ENCODE data around the gene ARHGAP35. TPM values are rescaled to one million over a fixed set of nuclear protein-coding genes. Genes with fewer than 3 reads are reported as not detected.

Gene ARHGAP35
- polyA plus RNA-seq (2013): 22.3 and 23.6 TPM in 2 replicates

- Histone ChIP-seq H2BK5ac (ENCODE audit: low read depth, low read length, poor library complexity) (peak within 1 kb of the TSS; percentile 87), H4K12ac (ENCODE audit: low read depth, low read length) (peak within 1 kb of the TSS; percentile 79), H3K14ac (ENCODE audit: low read length) (peak within 1 kb of the TSS; percentile 90), H3K9me3 (ENCODE audit: insufficient read depth, low read depth, low read length) (no peaks in the 10 kb centered on the region), H2BK120ac (ENCODE audit: insufficient read depth, low read length, poor library complexity) (peak within 1 kb of the TSS; percentile 84), H4K8ac (ENCODE audit: low read depth, low read length) (peak within 1 kb of the TSS; percentile 86), H2AFZ (ENCODE audit: insufficient read depth, low read length, poor library complexity) (peak within 1 kb of the TSS; percentile 71), H3K27ac (ENCODE audit: low read depth, low read length) (peak within 1 kb of the TSS; percentile 97), H2AK5ac (ENCODE audit: low read length) (no peak within 1 kb of the TSS), H3K79me2 (ENCODE audit: control insufficient read depth, insufficient read depth, low read length, poor library complexity) (peaks cover 12% of the 10 kb centered on the region), H3K4ac (ENCODE audit: low read depth, low read length) (peak within 1 kb of the TSS; percentile 85), H3K79me1 (ENCODE audit: low read length) (peaks cover 11% of the 10 kb centered on the region), H3K4me1 (ENCODE audit: control insufficient read depth in 1 of 2, insufficient read depth in 2 of 2, low read length in 2 of 2) (peaks cover 10 to 22% of the 10 kb centered on the region in 2 experiments), H2BK12ac (ENCODE audit: low read length) (peak within 1 kb of the TSS; percentile 48), H4K91ac (ENCODE audit: low read depth, low read length) (peak within 1 kb of the TSS; percentile 84), H3K18ac (ENCODE audit: low read length) (peak within 1 kb of the TSS; percentile 91), H3K4me2 (ENCODE audit: low read length) (peak within 1 kb of the TSS; percentile 93), H3K4me3 (ENCODE audit: low read depth, low read length) (peak within 1 kb of the TSS; percentile 89), H3K9ac (ENCODE audit: low read length) (peak within 1 kb of the TSS; percentile 95), H3K36me3 (ENCODE audit: control insufficient read depth in 1 of 2, insufficient read depth in 2 of 2, low read length in 2 of 2) (no peaks in the 10 kb centered on the region), H3K27me3 (ENCODE audit: insufficient read depth, low read length) (no peaks in the 10 kb centered on the region), H3K23ac (ENCODE audit: low read length) (no peak within 1 kb of the TSS)
- no CpG with 5 or more reads among the region's 91 CpGs for WGBS (ENCODE audit: extremely low coverage, insufficient coverage, insufficient read length)
- peak in 1 of 2 donors; percentile 28 for DNase-seq
Measured at GRCh38 chr19:46860846-46861690, at the start of gene ARHGAP35. Gene ARHGAP35 (plus strand): TSS chr19:46860997. CDS start chr19:46918676, 57,679 bp downstream.

- Histone ChIP-seq H3K27me3 (ENCODE audit: insufficient read depth, low read length) (no peaks in the 10 kb centered on the region), H2BK120ac (ENCODE audit: insufficient read depth, low read length, poor library complexity) (no peak overlapping the region), H4K12ac (ENCODE audit: low read depth, low read length) (no peak overlapping the region), H2BK12ac (ENCODE audit: low read length) (no peak overlapping the region), H3K27ac (ENCODE audit: low read depth, low read length) (no peak overlapping the region), H3K4me2 (ENCODE audit: low read length) (no peak overlapping the region), H3K79me2 (ENCODE audit: control insufficient read depth, insufficient read depth, low read length, poor library complexity) (no peaks in the 10 kb centered on the region), H3K23ac (ENCODE audit: low read length) (no peak overlapping the region), H4K8ac (ENCODE audit: low read depth, low read length) (no peak overlapping the region), H2AK5ac (ENCODE audit: low read length) (no peak overlapping the region), H3K36me3 (ENCODE audit: control insufficient read depth in 1 of 2, insufficient read depth in 2 of 2, low read length in 2 of 2) (no peaks in the 10 kb centered on the region), H3K18ac (ENCODE audit: low read length) (no peak overlapping the region), H3K9ac (ENCODE audit: low read length) (no peak overlapping the region), H2AFZ (ENCODE audit: insufficient read depth, low read length, poor library complexity) (no peak overlapping the region), H3K14ac (ENCODE audit: low read length) (no peak overlapping the region), H3K4ac (ENCODE audit: low read depth, low read length) (no peak overlapping the region), H3K4me3 (ENCODE audit: low read depth, low read length) (no peak overlapping the region), H3K4me1 (ENCODE audit: control insufficient read depth in 1 of 2, insufficient read depth in 2 of 2, low read length in 2 of 2) (no peaks in the 10 kb centered on the region), H4K91ac (ENCODE audit: low read depth, low read length) (no peak overlapping the region), H2BK5ac (ENCODE audit: low read depth, low read length, poor library complexity) (no peak overlapping the region), H3K9me3 (ENCODE audit: insufficient read depth, low read depth, low read length) (peaks cover 2% of the 10 kb centered on the region), H3K79me1 (ENCODE audit: low read length) (no peaks in the 10 kb centered on the region)
- no CpG with 5 or more reads among the region's 24 CpGs for WGBS (ENCODE audit: extremely low coverage, insufficient coverage, insufficient read length)
- no peak for DNase-seq
Measured at GRCh38 chr19:46812977-46813838, 47.6 kb upstream of the ARHGAP35 start.

- H2BK120ac ChIP-seq (ENCODE audit: insufficient read depth, low read length, poor library complexity): no peak overlapping the region
- H3K36me3 ChIP-seq (ENCODE audit: control insufficient read depth in 1 of 2, insufficient read depth in 2 of 2, low read length in 2 of 2): no peaks in the 10 kb centered on the region
- DNase-seq: no peak
- no CpG with 5 or more reads among the region's 7 CpGs for WGBS (ENCODE audit: extremely low coverage, insufficient coverage, insufficient read length)
- H3K18ac ChIP-seq (ENCODE audit: low read length): no peak overlapping the region
- no peak overlapping the region for H3K27ac ChIP-seq (ENCODE audit: low read depth, low read length)
- no peak overlapping the region for H3K14ac ChIP-seq (ENCODE audit: low read length)
- no peak overlapping the region for H3K4me3 ChIP-seq (ENCODE audit: low read depth, low read length)
- no peak overlapping the region for H4K8ac ChIP-seq (ENCODE audit: low read depth, low read length)
- H2AFZ ChIP-seq (ENCODE audit: insufficient read depth, low read length, poor library complexity): no peak overlapping the region
- no peak overlapping the region for H3K4ac ChIP-seq (ENCODE audit: low read depth, low read length)
- H3K4me2 ChIP-seq (ENCODE audit: low read length): no peak overlapping the region
- H3K9ac ChIP-seq (ENCODE audit: low read length): no peak overlapping the region
- no peaks in the 10 kb centered on the region for H3K79me2 ChIP-seq (ENCODE audit: control insufficient read depth, insufficient read depth, low read length, poor library complexity)
- no peak overlapping the region for H2AK5ac ChIP-seq (ENCODE audit: low read length)
- H4K12ac ChIP-seq (ENCODE audit: low read depth, low read length): no peak overlapping the region
- H3K23ac ChIP-seq (ENCODE audit: low read length): no peak overlapping the region
- H2BK5ac ChIP-seq (ENCODE audit: low read depth, low read length, poor library complexity): no peak overlapping the region
- no peaks in the 10 kb centered on the region for H3K79me1 ChIP-seq (ENCODE audit: low read length)
- H2BK12ac ChIP-seq (ENCODE audit: low read length): no peak overlapping the region
- H4K91ac ChIP-seq (ENCODE audit: low read depth, low read length): no peak overlapping the region
- no peaks in the 10 kb centered on the region for H3K4me1 ChIP-seq (ENCODE audit: control insufficient read depth in 1 of 2, insufficient read depth in 2 of 2, low read length in 2 of 2)
- no peaks in the 10 kb centered on the region for H3K27me3 ChIP-seq (ENCODE audit: insufficient read depth, low read length)
- peaks cover 2% of the 10 kb centered on the region for H3K9me3 ChIP-seq (ENCODE audit: insufficient read depth, low read depth, low read length)
Measured at GRCh38 chr19:46813839-46814358, 46.9 kb upstream of the ARHGAP35 start.

- H2BK120ac ChIP-seq (ENCODE audit: insufficient read depth, low read length, poor library complexity): no peak overlapping the region
- no peak overlapping the region for H3K4ac ChIP-seq (ENCODE audit: low read depth, low read length)
- H3K4me3 ChIP-seq (ENCODE audit: low read depth, low read length): no peak overlapping the region
- no peak overlapping the region for H3K23ac ChIP-seq (ENCODE audit: low read length)
- H3K18ac ChIP-seq (ENCODE audit: low read length): no peak overlapping the region
- no peaks in the 10 kb centered on the region for H3K36me3 ChIP-seq (ENCODE audit: control insufficient read depth in 1 of 2, insufficient read depth in 2 of 2, low read length in 2 of 2)
- H4K8ac ChIP-seq (ENCODE audit: low read depth, low read length): no peak overlapping the region
- no peak overlapping the region for H3K9ac ChIP-seq (ENCODE audit: low read length)
- no CpG with 5 or more reads among the region's 18 CpGs for WGBS (ENCODE audit: extremely low coverage, insufficient coverage, insufficient read length)
- peaks cover 7% of the 10 kb centered on the region in 2 experiments for H3K4me1 ChIP-seq (ENCODE audit: control insufficient read depth in 1 of 2, insufficient read depth in 2 of 2, low read length in 2 of 2)
- no peaks in the 10 kb centered on the region for H3K79me1 ChIP-seq (ENCODE audit: low read length)
- H4K91ac ChIP-seq (ENCODE audit: low read depth, low read length): no peak overlapping the region
- H2BK5ac ChIP-seq (ENCODE audit: low read depth, low read length, poor library complexity): no peak overlapping the region
- DNase-seq: no peak
- H2AK5ac ChIP-seq (ENCODE audit: low read length): peak overlapping the region; percentile 71
- H3K27ac ChIP-seq (ENCODE audit: low read depth, low read length): no peak overlapping the region
- H2BK12ac ChIP-seq (ENCODE audit: low read length): peak overlapping the region; percentile 75
- no peaks in the 10 kb centered on the region for H3K27me3 ChIP-seq (ENCODE audit: insufficient read depth, low read length)
- no peaks in the 10 kb centered on the region for H3K79me2 ChIP-seq (ENCODE audit: control insufficient read depth, insufficient read depth, low read length, poor library complexity)
- no peak overlapping the region for H3K14ac ChIP-seq (ENCODE audit: low read length)
- no peak overlapping the region for H3K4me2 ChIP-seq (ENCODE audit: low read length)
- H3K9me3 ChIP-seq (ENCODE audit: insufficient read depth, low read depth, low read length): peaks cover 2% of the 10 kb centered on the region
- H4K12ac ChIP-seq (ENCODE audit: low read depth, low read length): no peak overlapping the region
- no peak overlapping the region for H2AFZ ChIP-seq (ENCODE audit: insufficient read depth, low read length, poor library complexity)
Measured at GRCh38 chr19:46815833-46816627, 44.8 kb upstream of the ARHGAP35 start.

Data from trophoblast cell (in vitro differentiated cells and primary cell).